Measurements from ENCODE around the gene SLC26A2.
"Not testable (repeated sequence)": the region's sequence is repeated elsewhere in the genome, so short reads cannot be mapped to it uniquely, and the experiment has no call there.

SLC26A2 gene

GRCh38 chr5:149932445-149933350 is 27.9 kb upstream of the SLC26A2 start:
- no peak for ATAC-seq
- no peak for DNase-seq
- H3K4me3 Mint-ChIP-seq = peak overlapping the region in 1 of 2 donors; percentile 19
- peaks cover 23% of the 10 kb centered on the region for H3K27me3 Mint-ChIP-seq
- H3K9me3 Mint-ChIP-seq = no peaks in the 10 kb centered on the region
- H3K27ac Mint-ChIP-seq = no peak overlapping the region
- no peaks in the 10 kb centered on the region for H3K4me1 Mint-ChIP-seq

- H3K9me3 Mint-ChIP-seq = no peaks in the 10 kb centered on the region
- no peak overlapping the region for H3K4me3 Mint-ChIP-seq
- no peaks in the 10 kb centered on the region for H3K4me1 Mint-ChIP-seq
- no peak overlapping the region for H3K27ac Mint-ChIP-seq
- ATAC-seq (no peak), DNase-seq (no peak)
- H3K27me3 Mint-ChIP-seq = peaks cover 11% of the 10 kb centered on the region
Measured at GRCh38 chr5:149935431-149935901, 25.1 kb upstream of the SLC26A2 start.

- H3K9me3 Mint-ChIP-seq = no peaks in the 10 kb centered on the region
- H3K27ac Mint-ChIP-seq = no peak overlapping the region
- no peak for ATAC-seq
- no peak for DNase-seq
- no peak overlapping the region for H3K4me3 Mint-ChIP-seq
- peaks cover 11% of the 10 kb centered on the region for H3K27me3 Mint-ChIP-seq
- no peaks in the 10 kb centered on the region for H3K4me1 Mint-ChIP-seq
Measured at GRCh38 chr5:149936044-149936699, 24.4 kb upstream of the SLC26A2 start.

GRCh38 chr5:149936700-149937091 is 23.9 kb upstream of the SLC26A2 start:
- H3K4me3 Mint-ChIP-seq = no peak overlapping the region
- peaks cover 6% of the 10 kb centered on the region for H3K27me3 Mint-ChIP-seq
- no peak for DNase-seq
- H3K4me1 Mint-ChIP-seq = no peaks in the 10 kb centered on the region
- H3K27ac Mint-ChIP-seq = no peak overlapping the region
- no peaks in the 10 kb centered on the region for H3K9me3 Mint-ChIP-seq
- no peak for ATAC-seq

GRCh38 chr5:149937610-149938009 is 22.9 kb upstream of the SLC26A2 start:
- DNase-seq = no peak
- no peaks in the 10 kb centered on the region for H3K27me3 Mint-ChIP-seq
- H3K4me3 Mint-ChIP-seq = no peak overlapping the region
- no peaks in the 10 kb centered on the region for H3K9me3 Mint-ChIP-seq
- no peak overlapping the region for H3K27ac Mint-ChIP-seq
- H3K4me1 Mint-ChIP-seq = no peaks in the 10 kb centered on the region
- ATAC-seq = no peak

GRCh38 chr5:149938279-149938678 is 22.3 kb upstream of the SLC26A2 start:
- H3K4me1 Mint-ChIP-seq = no peaks in the 10 kb centered on the region
- no peaks in the 10 kb centered on the region for H3K27me3 Mint-ChIP-seq
- H3K4me3 Mint-ChIP-seq = no peak overlapping the region

GRCh38 chr5:149938791-149939358 is 21.7 kb upstream of the SLC26A2 start:
- H3K27ac Mint-ChIP-seq = no peak overlapping the region
- H3K9me3 Mint-ChIP-seq = no peaks in the 10 kb centered on the region
- DNase-seq (no peak), ATAC-seq (no peak)
- no peak overlapping the region for H3K4me3 Mint-ChIP-seq
- H3K4me1 Mint-ChIP-seq = no peaks in the 10 kb centered on the region
- no peaks in the 10 kb centered on the region for H3K27me3 Mint-ChIP-seq

More at GRCh38 chr5:149938279-149938678, 22.3 kb upstream of the SLC26A2 start:
- ATAC-seq = no peak
- Mint-ChIP-seq H3K9me3 (no peaks in the 10 kb centered on the region), H3K27ac (peak overlapping the region in 1 of 2 donors; percentile 59)
- DNase-seq = no peak

- ATAC-seq = no peak
- DNase-seq = no peak
- Mint-ChIP-seq H3K4me1 (no peaks in the 10 kb centered on the region), H3K9me3 (no peaks in the 10 kb centered on the region), H3K4me3 (no peak overlapping the region), H3K27me3 (no peaks in the 10 kb centered on the region), H3K27ac (no peak overlapping the region)
Measured at GRCh38 chr5:149939546-149939945, 21.0 kb upstream of the SLC26A2 start.

- Mint-ChIP-seq H3K4me1 (no peaks in the 10 kb centered on the region), H3K9me3 (no peaks in the 10 kb centered on the region), H3K27me3 (no peaks in the 10 kb centered on the region), H3K27ac (no peak overlapping the region), H3K4me3 (no peak overlapping the region)
- peak; percentile 82 for ATAC-seq
- DNase-seq = no peak
Measured at GRCh38 chr5:149940077-149940574, 20.4 kb upstream of the SLC26A2 start.

- Mint-ChIP-seq H3K27ac (peak overlapping the region in 1 of 2 donors; percentile 21), H3K9me3 (no peaks in the 10 kb centered on the region), H3K4me1 (no peaks in the 10 kb centered on the region), H3K27me3 (no peaks in the 10 kb centered on the region), H3K4me3 (no peak overlapping the region)
- no peak for DNase-seq
- no peak for ATAC-seq
Measured at GRCh38 chr5:149940941-149941644, 19.5 kb upstream of the SLC26A2 start.

- no peaks in the 10 kb centered on the region for H3K27me3 Mint-ChIP-seq
- H3K9me3 Mint-ChIP-seq = no peaks in the 10 kb centered on the region
- no peak overlapping the region for H3K4me3 Mint-ChIP-seq
- no peaks in the 10 kb centered on the region for H3K4me1 Mint-ChIP-seq
- ATAC-seq (no peak), DNase-seq (no peak)
- no peak overlapping the region for H3K27ac Mint-ChIP-seq
Measured at GRCh38 chr5:149941795-149942194, 18.8 kb upstream of the SLC26A2 start.

GRCh38 chr5:149942199-149942598 is 18.4 kb upstream of the SLC26A2 start:
- ATAC-seq (no peak), DNase-seq (no peak)
- H3K4me1 Mint-ChIP-seq = no peaks in the 10 kb centered on the region
- no peaks in the 10 kb centered on the region for H3K9me3 Mint-ChIP-seq
- no peak overlapping the region for H3K27ac Mint-ChIP-seq
- H3K4me3 Mint-ChIP-seq = no peak overlapping the region
- H3K27me3 Mint-ChIP-seq = no peaks in the 10 kb centered on the region

GRCh38 chr5:149942741-149943169 is 17.8 kb upstream of the SLC26A2 start:
- H3K9me3 Mint-ChIP-seq, DNase-seq, H3K4me3 Mint-ChIP-seq, H3K4me1 Mint-ChIP-seq, H3K27me3 Mint-ChIP-seq, ATAC-seq, H3K27ac Mint-ChIP-seq: not testable (repeated sequence)

- not testable (repeated sequence) for H3K4me1 Mint-ChIP-seq, ATAC-seq
Measured at GRCh38 chr5:149943177-149943949, 17.2 kb upstream of the SLC26A2 start.

GRCh38 chr5:149944666-149945065 is 15.9 kb upstream of the SLC26A2 start, which contains the start of gene PDE6A:
Gene PDE6A, minus strand, starts transcription at chr5:149944793. Its CDS starts 120 bp downstream, at chr5:149944673.
- H3K9me3 Mint-ChIP-seq = no peaks in the 10 kb centered on the region
- H3K4me1 Mint-ChIP-seq = no peaks in the 10 kb centered on the region
- H3K4me3 Mint-ChIP-seq = no peak within 1 kb of the TSS
- no peak within 1 kb of the TSS for H3K27ac Mint-ChIP-seq
- ATAC-seq (no peak), DNase-seq (no peak)
- H3K27me3 Mint-ChIP-seq = no peaks in the 10 kb centered on the region

More at GRCh38 chr5:149943177-149943949, 17.2 kb upstream of the SLC26A2 start:
- not testable (repeated sequence) for H3K27ac Mint-ChIP-seq, H3K9me3 Mint-ChIP-seq, H3K4me3 Mint-ChIP-seq, DNase-seq, H3K27me3 Mint-ChIP-seq

All from stimulated activated naive CD8-positive, alpha-beta T cell treated with anti-CD3 and anti-CD28 coated beads, Interleukin-15, amount 100 ng/mL, for 72 hours (primary cell).